Common myeloid progenitor, CD34-positive (primary cell): Measurements from ENCODE around the gene PPP3CB.
"Not testable (repeated sequence)": the region's sequence is repeated elsewhere in the genome, so short reads cannot be mapped to it uniquely, and the experiment has no call there.

Source experiments
- CTCF ChIA-PET: fragments of 350-600 bp; sonication (Branson Sonifier 250); formaldehyde crosslinking; loops from one replicate; lab custom pipeline; 2021; ENCODE audit warnings: antibody characterized with exemption; lab: Charles Lee
- POLR2A ChIA-PET: fragments of 350-600 bp; sonication (Branson Sonifier 250); formaldehyde crosslinking; loops from one replicate; lab custom pipeline; 2021; ENCODE audit warnings: antibody characterized with exemption; lab: Charles Lee
- DNase-seq, 3 donors: peaks; one replicate each; pipeline versions ENCODE4 v3.0.0 to v3.0.0-alpha.2; 2013
- H3K27ac ChIP-seq, 2 experiments: 1 replicate in 1 of 2; 2 replicates in 1 of 2; pipeline ENCODE4 v1.7.0; 2013; ENCODE audit warnings: inconsistent platforms in 2 of 2, low read length in 2 of 2, mild to moderate bottlenecking in 2 of 2, low read depth in 1 of 2, moderate library complexity in 1 of 2; ENCODE audit not compliant: severe bottlenecking in 2 of 2, insufficient read depth in 1 of 2, poor library complexity in 1 of 2
- H3K27me3 ChIP-seq, 5 experiments: replicated peaks in 2 of 5; 1 replicate in 3 of 5; 2 replicates in 2 of 5; pipeline versions ENCODE4 v1.6.1 to v1.7.0; 2013; ENCODE audit warnings: low read length in 4 of 5, mild to moderate bottlenecking in 2 of 5, moderate library complexity in 2 of 5, inconsistent platforms in 1 of 5; ENCODE audit not compliant: insufficient read depth in 5 of 5, control insufficient read depth in 4 of 5
- H3K36me3 ChIP-seq, 4 experiments: 1 replicate in 2 of 4; 2 replicates in 2 of 4; pipeline versions ENCODE4 v1.6.1 to v1.7.0; 2013; ENCODE audit warnings: low read length in 3 of 4, control low read depth in 1 of 4, mild to moderate bottlenecking in 1 of 4; ENCODE audit not compliant: control insufficient read depth in 4 of 4, insufficient read depth in 4 of 4
- H3K4me1 ChIP-seq, 4 experiments: 1 replicate in 3 of 4; 2 replicates in 1 of 4; pipeline versions ENCODE4 v1.6.1 to v1.7.1; 2013; ENCODE audit warnings: low read length in 3 of 4, mild to moderate bottlenecking in 3 of 4, control low read depth in 1 of 4, inconsistent platforms in 1 of 4, moderate library complexity in 1 of 4; ENCODE audit not compliant: control insufficient read depth in 4 of 4, insufficient read depth in 4 of 4; ENCODE audit errors: control extremely low read depth in 1 of 4
- H3K4me3 ChIP-seq, 7 experiments: 1 replicate in 4 of 7; 2 replicates in 3 of 7; pipeline versions ENCODE4 v1.5.1 to v1.7.0; 2013; ENCODE audit warnings: mild to moderate bottlenecking in 7 of 7, low read length in 6 of 7, moderate library complexity in 6 of 7, inconsistent platforms in 2 of 7, low read depth in 2 of 7, control low read depth in 1 of 7; ENCODE audit not compliant: insufficient read depth in 4 of 7, control insufficient read depth in 1 of 7; ENCODE audit errors: extremely low read depth in 1 of 7
- H3K9me3 ChIP-seq, 5 experiments: 1 replicate in 4 of 5; 2 replicates in 1 of 5; pipeline versions ENCODE4 v1.6.1 to v1.7.1; 2013; ENCODE audit warnings: low read length in 4 of 5, mild to moderate bottlenecking in 2 of 5, inconsistent platforms in 1 of 5, low read depth in 1 of 5, moderate library complexity in 1 of 5; ENCODE audit not compliant: control insufficient read depth in 4 of 5, insufficient read depth in 2 of 5; ENCODE audit errors: control extremely low read depth in 1 of 5
- WGBS: methylation state at CpG from one replicate; pipeline ENCODE4 v1.1.5; 2013; ENCODE audit not compliant: insufficient coverage; 5-methylcytosine and 5-hydroxymethylcytosine counted together

PPP3CB gene

GRCh38 chr10:73404690-73405089 lies 91.1 kb downstream of the PPP3CB start:
- Histone ChIP-seq H3K4me3 (no peak overlapping the region), H3K36me3 (peaks cover 0 to 14% (median 6%) of the 10 kb centered on the region in 4 experiments), H3K27ac (no peak overlapping the region), H3K27me3 (no peaks in the 10 kb centered on the region), H3K9me3 (no peaks in the 10 kb centered on the region), H3K4me1 (peaks cover 0 to 5% (median 1%) of the 10 kb centered on the region in 4 experiments)
- no peak for DNase-seq
- CTCF ChIA-PET = no interaction called here
- POLR2A ChIA-PET = no interaction called here
- WGBS = 100% methylated on average over 4 of the region's 9 CpGs

GRCh38 chr10:73401636-73402035 lies 94.2 kb downstream of the PPP3CB start:
- Histone ChIP-seq H3K4me1 (no peaks in the 10 kb centered on the region), H3K9me3 (no peaks in the 10 kb centered on the region), H3K27me3 (no peaks in the 10 kb centered on the region), H3K36me3 (peaks cover 5 to 33% (median 17%) of the 10 kb centered on the region in 4 experiments), H3K27ac (no peak overlapping the region), H3K4me3 (no peak overlapping the region)
- ChIA-PET POLR2A (no interaction called here), CTCF (interaction anchor here (0.7 to 1.7 kb wide), 3 partner anchors 10 to 12 kb away, joined by 3 to 4 read pairs (median 4); partner anchors contain the start of gene ANXA7)
- WGBS = 98% methylated on average over 4 of the region's 6 CpGs
- no peak for DNase-seq

GRCh38 chr10:73399063-73399462 lies 96.8 kb downstream of the PPP3CB start:
- DNase-seq = no peak
- Histone ChIP-seq H3K27me3 (no peaks in the 10 kb centered on the region), H3K36me3 (peaks cover 14 to 53% (median 29%) of the 10 kb centered on the region in 4 experiments), H3K4me1 (no peaks in the 10 kb centered on the region), H3K4me3 (no peak overlapping the region), H3K9me3 (no peaks in the 10 kb centered on the region), H3K27ac (no peak overlapping the region)
- ChIA-PET POLR2A (no interaction called here), CTCF (no interaction called here)
- no CpG with 5 or more reads among the region's 4 CpGs for WGBS

GRCh38 chr10:73398024-73398423 lies 97.8 kb downstream of the PPP3CB start:
- no peak for DNase-seq
- no peak overlapping the region for H3K27ac ChIP-seq
- no peaks in the 10 kb centered on the region for H3K27me3 ChIP-seq
- no CpG with 5 or more reads among the region's 6 CpGs for WGBS
- H3K9me3 ChIP-seq = no peaks in the 10 kb centered on the region
- peaks cover 14 to 53% (median 29%) of the 10 kb centered on the region in 4 experiments for H3K36me3 ChIP-seq
- H3K4me1 ChIP-seq = no peaks in the 10 kb centered on the region
- H3K4me3 ChIP-seq = no peak overlapping the region
- ChIA-PET CTCF (interaction anchor here (1.2 kb wide), 2 partner anchors 9 to 13 kb away, joined by 3 to 4 read pairs; no protein-coding TSS in a partner anchor), POLR2A (no interaction called here)

- H3K27me3 ChIP-seq, H3K9me3 ChIP-seq, H3K27ac ChIP-seq, CTCF ChIA-PET, H3K4me1 ChIP-seq, H3K4me3 ChIP-seq, DNase-seq: not testable (repeated sequence)
- H3K36me3 ChIP-seq = peaks cover 14 to 58% (median 37%) of the 10 kb centered on the region in 4 experiments
- WGBS = 94% methylated on average over 2 of the region's 4 CpGs
- POLR2A ChIA-PET = interaction anchor here (0.9 kb wide), 1 partner anchor 18 kb away, joined by 3 read pairs; no protein-coding TSS in a partner anchor
Observed at GRCh38 chr10:73394325-73394724, 101.5 kb downstream of the PPP3CB start.

DNA sequence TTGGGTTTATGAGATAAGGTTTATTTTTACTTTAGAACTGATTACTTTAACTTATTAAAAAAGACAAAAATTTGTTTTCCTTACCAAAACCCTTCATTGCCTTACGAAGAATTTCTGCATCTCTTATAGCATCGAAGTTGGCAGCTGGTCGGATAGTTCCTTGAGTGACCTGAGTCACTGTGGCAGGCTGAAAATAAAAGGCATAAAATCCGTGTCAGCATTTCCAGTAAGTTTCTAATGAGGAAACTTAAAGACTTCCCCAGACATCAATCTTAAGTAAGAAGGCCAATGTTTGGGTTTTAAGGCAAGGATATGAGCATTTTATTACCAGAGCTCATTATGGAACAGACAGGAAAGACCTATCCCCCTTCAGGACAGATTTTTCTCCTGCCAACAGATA lies 107.6 kb downstream of the PPP3CB start:
- no peak for DNase-seq
- H3K4me3 ChIP-seq = no peak overlapping the region
- no peak overlapping the region for H3K27ac ChIP-seq
- peaks cover 26 to 72% (median 44%) of the 10 kb centered on the region in 4 experiments for H3K36me3 ChIP-seq
- no peaks in the 10 kb centered on the region for H3K4me1 ChIP-seq
- ChIA-PET CTCF (no interaction called here), POLR2A (no interaction called here)
- WGBS = 100% methylated on average over 3 of the region's 4 CpGs
- no peaks in the 10 kb centered on the region for H3K27me3 ChIP-seq
- H3K9me3 ChIP-seq = no peaks in the 10 kb centered on the region

DNA sequence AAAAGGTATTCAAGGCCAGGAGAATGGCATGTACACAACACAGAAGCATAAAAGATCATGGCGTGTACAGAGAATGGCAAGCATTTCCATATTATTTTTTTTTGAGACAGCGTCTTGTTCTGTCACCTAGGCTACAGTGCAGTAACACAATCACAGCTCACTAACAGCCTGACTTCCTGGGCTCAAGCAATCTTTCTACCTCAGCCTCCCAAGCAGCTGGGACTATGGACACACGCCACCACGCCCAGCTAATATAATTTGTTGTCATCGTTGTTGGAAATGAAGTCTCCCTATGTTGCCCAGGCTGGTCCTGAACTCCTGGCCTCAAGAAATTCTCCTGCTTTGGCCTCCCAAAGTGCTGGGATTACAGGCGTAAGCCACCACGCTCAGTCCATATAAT lies 109.2 kb downstream of the PPP3CB start:
- Histone ChIP-seq H3K36me3 (peaks cover 32 to 84% (median 52%) of the 10 kb centered on the region in 4 experiments), H3K9me3 (no peaks in the 10 kb centered on the region), H3K4me3 (no peak overlapping the region), H3K27ac (no peak overlapping the region), H3K27me3 (no peaks in the 10 kb centered on the region), H3K4me1 (no peaks in the 10 kb centered on the region)
- DNase-seq = no peak
- POLR2A ChIA-PET = no interaction called here
- WGBS = 100% methylated on average over 7 of the region's 7 CpGs
- CTCF ChIA-PET = interaction anchor here (1.5 kb wide), 1 partner anchor 122 kb away, joined by 3 read pairs; no protein-coding TSS in a partner anchor
